SH-SY5Y (cell line): ENCODE results near the gene ZNF195.

ENCODE experiments used
- GATA2 ChIP-seq: IDR thresholded peaks from 2 replicates; pipeline ENCODE4 v1.6.1; 2011; ENCODE audit warnings: mild to moderate bottlenecking, low read depth, low read length
- GATA3 ChIP-seq: IDR thresholded peaks from 2 replicates; pipeline ENCODE4 v1.6.1; 2011; ENCODE audit warnings: low read depth, mild to moderate bottlenecking, low read length, moderate library complexity

DNA sequence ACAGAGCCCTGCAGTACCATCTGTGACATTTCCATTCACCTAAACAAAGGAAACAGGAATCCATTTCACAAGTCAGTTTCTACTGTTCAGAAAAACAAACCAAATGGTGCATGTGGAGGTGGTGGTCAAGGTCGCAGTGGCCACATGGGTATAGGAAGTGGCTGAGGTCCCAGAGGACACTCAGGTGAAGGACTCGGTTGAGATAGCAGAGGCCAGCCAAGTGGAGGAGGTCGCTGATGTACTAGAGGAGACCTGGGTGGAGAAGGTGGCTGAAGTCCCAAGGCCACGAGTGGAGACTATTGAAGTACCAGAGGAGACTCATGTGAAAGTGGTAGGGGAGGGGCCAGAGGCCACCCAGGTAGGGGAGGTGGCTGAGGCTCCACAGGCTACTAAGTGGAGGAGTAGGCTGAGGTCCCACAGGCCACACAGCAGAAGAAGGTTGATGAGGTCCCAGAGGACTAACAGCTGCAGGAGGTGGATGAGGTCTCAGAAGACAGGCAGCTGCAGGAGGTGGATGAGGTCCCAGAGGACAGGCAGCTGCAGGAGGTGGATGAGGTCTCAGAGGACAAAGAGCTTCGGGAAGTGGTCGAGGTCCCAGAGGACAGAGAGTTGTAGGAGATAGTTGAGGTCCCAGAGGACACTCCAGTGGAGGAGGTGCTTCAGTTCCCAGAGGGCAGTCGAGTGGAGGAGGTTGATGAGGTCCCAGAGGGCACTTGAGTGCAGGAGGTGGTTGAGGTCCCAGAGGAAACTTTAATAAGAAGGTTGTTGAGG, 40.2 kb downstream of the ZNF195 start:
- TF ChIP-seq GATA3 = no peak
- TF ChIP-seq GATA2 = no peak
